WTC11 (cell line): ENCODE data around the gene STYXL2.

ENCODE experiments used
- CTCF ChIP-seq: fragments of 200-600 bp; IDR thresholded peaks from 2 replicates; pipeline ENCODE4 v1.8.0; 2022; ENCODE audit warnings: antibody characterized with exemption
- SP1 ChIP-seq: sonication (generic); formaldehyde crosslinking; conservative IDR thresholded peaks from 2 replicates; pipeline ENCODE4 v1.8.1; 2022; ENCODE audit warnings: missing genetic modification reagents
- ZNF121 ChIP-seq: sonication (generic); formaldehyde crosslinking; IDR thresholded peaks from 2 replicates; pipeline ENCODE4 v1.8.0; 2023; ENCODE audit warnings: missing genetic modification reagents
- ZNF512 ChIP-seq: sonication (generic); formaldehyde crosslinking; IDR thresholded peaks from 2 replicates; pipeline ENCODE4 v1.8.1; 2022; ENCODE audit warnings: missing genetic modification reagents, borderline replicate concordance
- TF ChIP-seq, protein P1 (sequence below): fragments of 250-450 bp; sonication (Bioruptor Pico); IDR thresholded peaks from 2 replicates; pipeline ENCODE4 v1.8.0; 2021; ENCODE audit warnings: mild to moderate bottlenecking

DNA sequence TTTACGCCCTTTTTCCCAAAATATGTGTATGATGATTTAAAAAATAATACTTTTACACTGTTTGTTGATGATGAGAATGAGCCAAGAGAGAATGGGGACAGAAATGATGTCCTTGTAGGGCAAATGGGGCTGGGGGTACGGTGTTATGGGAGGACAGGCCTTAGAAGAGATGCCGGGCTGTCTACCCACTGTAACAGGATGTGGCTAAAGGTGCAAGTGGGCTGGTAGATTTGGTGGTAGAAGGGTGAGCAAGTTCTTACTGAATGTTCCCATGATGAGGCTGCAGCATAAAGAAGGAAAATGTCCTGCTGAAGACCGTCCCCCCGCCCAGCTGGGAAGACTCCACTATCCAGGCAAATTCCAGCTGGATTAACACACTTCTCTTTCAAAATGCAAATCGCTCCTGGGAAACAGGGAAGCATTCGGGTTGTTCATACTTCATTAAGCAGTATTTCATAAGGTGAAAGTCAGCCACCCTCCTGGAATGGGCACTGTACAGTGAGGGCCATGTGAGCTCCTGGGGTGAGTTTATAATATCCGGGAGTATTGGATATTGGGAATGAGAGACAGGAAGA, 17.7 kb upstream of the STYXL2 start:
- TF ChIP-seq CTCF: no peak
- TF ChIP-seq ZNF121 (CRISPR knock-in tag): no peak
- TF ChIP-seq, protein P1, sequence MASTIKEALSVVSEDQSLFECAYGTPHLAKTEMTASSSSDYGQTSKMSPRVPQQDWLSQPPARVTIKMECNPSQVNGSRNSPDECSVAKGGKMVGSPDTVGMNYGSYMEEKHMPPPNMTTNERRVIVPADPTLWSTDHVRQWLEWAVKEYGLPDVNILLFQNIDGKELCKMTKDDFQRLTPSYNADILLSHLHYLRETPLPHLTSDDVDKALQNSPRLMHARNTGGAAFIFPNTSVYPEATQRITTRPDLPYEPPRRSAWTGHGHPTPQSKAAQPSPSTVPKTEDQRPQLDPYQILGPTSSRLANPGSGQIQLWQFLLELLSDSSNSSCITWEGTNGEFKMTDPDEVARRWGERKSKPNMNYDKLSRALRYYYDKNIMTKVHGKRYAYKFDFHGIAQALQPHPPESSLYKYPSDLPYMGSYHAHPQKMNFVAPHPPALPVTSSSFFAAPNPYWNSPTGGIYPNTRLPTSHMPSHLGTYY: no peak
- no peak for TF ChIP-seq SP1 (CRISPR knock-in tag)
- no peak for TF ChIP-seq ZNF512 (CRISPR knock-in tag)
